ENCODE results near the gene SEC14L1. TPM values are rescaled to one million over a fixed set of nuclear protein-coding genes. Genes with fewer than 3 reads are reported as not detected.

Gene SEC14L1
- total RNA-seq, 1 experiment from 2014 or later, result 58.6 TPM

GRCh38 chr17:77216486-77216885 is 75.7 kb downstream of the SEC14L1 start:
- no peaks in the 10 kb centered on the region for H3K9me3 ChIP-seq (ENCODE audit: control insufficient read depth, low read depth, low read length)
- Mint-ChIP-seq H3K9me3 (no peaks in the 10 kb centered on the region), H3K36me3 (ENCODE audit: insufficient read depth in 1 of 3, low read depth in 3 of 3) (peaks cover under 1 to 35% (median 34%) of the 10 kb centered on the region in 3 experiments; a peak in 6 of 7 replicates), H3K27ac (no peak overlapping the region; a peak in 1 of 7 replicates), H3K4me1 (peaks cover 2 to 8% of the 10 kb centered on the region in 2 experiments; a peak in 3 of 4 replicates), H3K27me3 (ENCODE audit: low read depth) (no peaks in the 10 kb centered on the region), H3K4me3 (no peak overlapping the region)
- no peak overlapping the region for H3T11ph ChIP-seq (ENCODE audit: low read length)
- H2BK12ac ChIP-seq (ENCODE audit: insufficient read length, low read depth, low read length), result no peak overlapping the region
- DNase-seq, result no peak
- no peak overlapping the region for H2BK20ac ChIP-seq (ENCODE audit: low read depth, low read length, poor library complexity, severe bottlenecking)
- WGBS (ENCODE audit: extremely low coverage, insufficient read length, low lambda C conversion rate), result no CpG with 5 or more reads among the region's 5 CpGs
- H2BK120ac ChIP-seq (ENCODE audit: low read depth, low read length, poor library complexity, severe bottlenecking), result no peak overlapping the region
- no peaks in the 10 kb centered on the region for H4K20me1 ChIP-seq (ENCODE audit: control insufficient read depth, insufficient read depth, insufficient read length)
- H3K18ac ChIP-seq (ENCODE audit: insufficient read length, low read depth, low read length), result no peak overlapping the region
- H4K91ac ChIP-seq (ENCODE audit: insufficient read length, low read depth, low read length), result no peak overlapping the region
- TF ChIP-seq CTCF (conservative IDR thresholded peaks at IDR 0.05), result no peak
- no peaks in the 10 kb centered on the region for H3K27me3 ChIP-seq (ENCODE audit: insufficient read depth, low read length)
- H2AFZ ChIP-seq (ENCODE audit: low read length), result no peak overlapping the region
- H4K5ac ChIP-seq (ENCODE audit: insufficient read length, low read depth, low read length), result no peak overlapping the region
- H3K79me1 ChIP-seq (ENCODE audit: insufficient read depth, low read depth, low read length, poor library complexity, severe bottlenecking), result no peaks in the 10 kb centered on the region
- H3K14ac ChIP-seq (ENCODE audit: insufficient read depth, low read length), result no peak overlapping the region
- no peak overlapping the region for H3K9ac ChIP-seq (ENCODE audit: extremely low read depth, insufficient read length, low read length)
- H4K8ac ChIP-seq (replicated peaks; ENCODE audit: insufficient read length, low read depth, low read length), result no peak overlapping the region
- no peak overlapping the region for H2BK5ac ChIP-seq (ENCODE audit: insufficient read length, low read length)
- H3K79me2 ChIP-seq (ENCODE audit: insufficient read depth, low read length), result no peaks in the 10 kb centered on the region
- no peak overlapping the region for H3K27ac ChIP-seq (ENCODE audit: insufficient read length, low read depth, low read length)
- H2BK15ac ChIP-seq (ENCODE audit: low read depth, low read length), result no peak overlapping the region
- H3K56ac ChIP-seq (ENCODE audit: insufficient read length, low read depth, low read length), result no peak overlapping the region
- H2AK5ac ChIP-seq (ENCODE audit: insufficient read length, low read length), result no peak overlapping the region
- H3K23me2 ChIP-seq (ENCODE audit: insufficient read length, low read depth, low read length, poor library complexity, severe bottlenecking), result no peaks in the 10 kb centered on the region
- H3K4ac ChIP-seq (ENCODE audit: low read depth, low read length), result no peak overlapping the region
- no peak overlapping the region for H3K4me2 ChIP-seq (ENCODE audit: insufficient read depth, insufficient read length, low read length)
- no peaks in the 10 kb centered on the region for H3K4me1 ChIP-seq (ENCODE audit: insufficient read depth, low read length)
- no peak overlapping the region for H3K23ac ChIP-seq (ENCODE audit: insufficient read length, low read depth, low read length)
